HUES6 (cell line): ENCODE results near the gene IMPDH1.

ENCODE experiments used
- H3K27ac ChIP-seq: 2 replicates; pipeline ENCODE4 v1.7.0; 2013; ENCODE audit warnings: low read depth, mild to moderate bottlenecking, low read length, inconsistent platforms
- H3K27me3 ChIP-seq: 2 replicates; pipeline ENCODE4 v1.6.1; 2013; ENCODE audit warnings: low read length; ENCODE audit not compliant: control insufficient read depth, insufficient read depth
- H3K36me3 ChIP-seq: 2 replicates; pipeline ENCODE4 v1.6.1; 2013; ENCODE audit warnings: low read length; ENCODE audit not compliant: control insufficient read depth, insufficient read depth
- H3K4me1 ChIP-seq: 2 replicates; pipeline ENCODE4 v1.6.1; 2013; ENCODE audit warnings: low read length; ENCODE audit not compliant: control insufficient read depth, insufficient read depth
- H3K4me3 ChIP-seq: 2 replicates; pipeline ENCODE4 v1.5.1; 2013; ENCODE audit warnings: low read depth, low read length
- H3K9ac ChIP-seq: one replicate; pipeline ENCODE4 v1.6.1; 2013; ENCODE audit warnings: mild to moderate bottlenecking, low read length
- H3K9me3 ChIP-seq: 2 replicates; pipeline ENCODE4 v1.6.1; 2013; ENCODE audit warnings: low read depth, low read length; ENCODE audit not compliant: control insufficient read depth, insufficient read depth

Gene IMPDH1

DNA sequence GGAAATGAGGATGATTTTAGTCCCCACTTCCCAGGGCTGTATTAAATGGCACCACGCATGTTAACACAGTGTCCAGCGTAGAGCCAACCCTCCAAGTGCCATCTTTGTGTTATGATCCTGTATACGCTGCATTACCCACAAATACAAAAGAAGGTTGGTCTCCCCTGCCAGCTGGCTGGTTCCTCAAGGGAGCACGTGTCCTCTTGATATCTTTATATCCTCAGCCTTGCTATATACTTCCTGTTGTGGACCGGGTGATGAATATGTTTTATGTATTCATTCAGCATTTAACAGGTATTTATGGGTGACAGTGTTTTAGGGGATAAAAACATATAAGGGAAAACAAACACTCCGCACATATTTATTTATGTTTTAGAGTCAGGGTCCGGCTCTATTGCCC, 25.1 kb downstream of the IMPDH1 start:
- Histone ChIP-seq H3K36me3 (no peaks in the 10 kb centered on the region), H3K4me3 (no peak overlapping the region), H3K4me1 (peaks cover 20% of the 10 kb centered on the region), H3K9ac (no peak overlapping the region), H3K9me3 (no peaks in the 10 kb centered on the region), H3K27me3 (peaks cover 18% of the 10 kb centered on the region), H3K27ac (no peak overlapping the region)

GRCh38 chr7:128383776-128384175, 26.0 kb downstream of the IMPDH1 start:
- Histone ChIP-seq H3K36me3 (no peaks in the 10 kb centered on the region), H3K4me1 (peaks cover 18% of the 10 kb centered on the region), H3K27ac (no peak overlapping the region), H3K4me3 (no peak overlapping the region), H3K9ac (no peak overlapping the region), H3K9me3 (no peaks in the 10 kb centered on the region), H3K27me3 (peaks cover 15% of the 10 kb centered on the region)

DNA sequence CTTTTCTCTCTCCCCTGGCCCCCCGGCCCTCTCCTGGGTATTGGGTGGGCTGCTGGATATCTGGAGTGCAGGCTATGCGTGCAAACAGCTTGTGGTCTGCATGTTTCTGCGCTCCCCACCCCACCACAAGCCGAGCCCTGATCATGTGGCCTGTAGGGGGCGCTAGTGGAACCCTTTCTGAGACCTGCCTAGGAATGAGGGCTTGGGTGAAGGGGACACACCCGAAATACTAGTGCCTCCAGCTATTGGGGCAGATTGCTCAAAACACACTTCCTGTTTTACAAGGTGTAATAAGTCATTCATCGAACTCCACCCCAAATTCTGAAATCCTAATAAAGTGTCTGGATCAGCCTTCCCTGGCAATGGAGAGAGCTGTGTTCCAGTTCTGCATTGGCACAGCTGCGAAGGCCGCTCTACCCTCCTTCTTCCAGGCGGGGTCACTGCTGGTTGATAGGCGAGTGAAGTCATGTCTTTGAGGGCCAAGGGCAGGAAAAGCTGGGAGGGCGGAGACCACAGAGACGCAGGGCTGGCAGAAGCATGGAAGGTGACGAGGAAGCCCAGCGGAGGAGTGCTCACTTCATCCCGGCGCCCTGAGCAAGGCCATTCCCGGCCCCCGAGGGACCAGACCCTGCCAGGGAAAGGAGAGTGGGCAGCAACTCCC, 28.5 kb downstream of the IMPDH1 start:
- Histone ChIP-seq H3K4me1 (peaks cover 18% of the 10 kb centered on the region), H3K4me3 (no peak overlapping the region), H3K9me3 (no peaks in the 10 kb centered on the region), H3K9ac (no peak overlapping the region), H3K36me3 (no peaks in the 10 kb centered on the region), H3K27ac (no peak overlapping the region), H3K27me3 (no peaks in the 10 kb centered on the region)

GRCh38 chr7:128380483-128381106, 29.2 kb downstream of the IMPDH1 start:
- H3K4me1 ChIP-seq: peaks cover 18% of the 10 kb centered on the region
- no peaks in the 10 kb centered on the region for H3K36me3 ChIP-seq
- H3K9me3 ChIP-seq: no peaks in the 10 kb centered on the region
- no peak overlapping the region for H3K4me3 ChIP-seq
- H3K27ac ChIP-seq: no peak overlapping the region
- H3K9ac ChIP-seq: no peak overlapping the region
- no peaks in the 10 kb centered on the region for H3K27me3 ChIP-seq

GRCh38 chr7:128379900-128380479, 29.8 kb downstream of the IMPDH1 start:
- Histone ChIP-seq H3K4me3 (no peak overlapping the region), H3K27ac (no peak overlapping the region), H3K9me3 (no peaks in the 10 kb centered on the region), H3K36me3 (no peaks in the 10 kb centered on the region), H3K9ac (no peak overlapping the region), H3K27me3 (no peaks in the 10 kb centered on the region), H3K4me1 (peaks cover 18% of the 10 kb centered on the region)

DNA sequence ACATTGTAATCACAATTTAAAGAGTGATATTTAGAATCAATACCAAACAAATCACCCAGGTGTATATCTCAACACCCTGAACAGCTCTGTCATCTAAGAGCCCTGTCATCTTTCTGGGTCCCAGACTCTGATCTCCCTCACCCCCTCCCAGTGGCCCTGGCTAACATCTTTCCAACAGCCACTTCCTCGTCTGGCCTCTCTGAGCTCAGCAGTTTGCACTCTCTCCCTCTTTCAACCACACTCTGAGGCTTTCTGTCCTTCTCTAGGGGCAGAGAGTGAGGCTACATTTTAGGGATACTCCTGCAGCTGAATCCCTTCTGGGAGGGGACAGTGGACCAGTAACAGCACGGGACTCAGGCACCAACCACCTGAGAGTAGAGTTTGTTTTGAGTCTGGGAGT, 31.1 kb downstream of the IMPDH1 start:
- Histone ChIP-seq H3K27ac (no peak overlapping the region), H3K4me1 (peaks cover 18% of the 10 kb centered on the region)

DNA sequence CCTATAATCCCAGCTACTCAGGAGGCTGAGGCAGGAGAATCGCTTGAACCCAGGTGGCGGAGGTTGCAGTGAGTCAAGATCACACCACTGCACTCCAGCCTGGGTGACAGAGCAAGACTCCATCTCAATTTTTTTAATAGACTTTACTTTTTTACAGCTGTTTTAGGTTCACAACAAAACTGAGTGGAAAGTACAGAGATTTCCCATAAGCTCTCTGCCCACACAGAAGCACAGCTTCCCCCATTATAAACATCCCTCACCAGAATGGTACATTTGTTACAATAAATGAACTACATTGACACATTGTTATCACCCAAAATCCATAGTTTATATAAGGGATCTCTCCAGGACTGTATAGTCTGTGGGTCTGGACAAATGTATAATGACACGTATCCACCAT, 33.7 kb downstream of the IMPDH1 start:
- Histone ChIP-seq H3K4me3 (no peak overlapping the region), H3K27me3 (0 out of 2 replicates have a peak, but pooled peaks cover 4% of the 10 kb centered on the region), H3K4me1 (peaks cover 5% of the 10 kb centered on the region; the same call in 1 of the 2 replicates), H3K36me3 (no peaks in the 10 kb centered on the region), H3K27ac (no peak overlapping the region), H3K9ac (no peak overlapping the region), H3K9me3 (no peaks in the 10 kb centered on the region)

More for the DNA sequence above, 31.1 kb downstream of the IMPDH1 start:
- 0 out of 2 replicates have a peak, but pooled peaks cover 3% of the 10 kb centered on the region for H3K27me3 ChIP-seq
- H3K4me3 ChIP-seq: no peak overlapping the region
- H3K9me3 ChIP-seq: no peaks in the 10 kb centered on the region
- no peaks in the 10 kb centered on the region for H3K36me3 ChIP-seq
- no peak overlapping the region for H3K9ac ChIP-seq

- H3K36me3 ChIP-seq: no peaks in the 10 kb centered on the region
- H3K4me1 ChIP-seq: no peaks in the 10 kb centered on the region
- no peaks in the 10 kb centered on the region for H3K9me3 ChIP-seq
- no peak overlapping the region for H3K9ac ChIP-seq
- H3K27ac ChIP-seq: no peak overlapping the region
- no peak overlapping the region for H3K4me3 ChIP-seq
- 0 out of 2 replicates have a peak, but pooled peaks cover 4% of the 10 kb centered on the region for H3K27me3 ChIP-seq
Observed at GRCh38 chr7:128374041-128374440, 35.7 kb downstream of the IMPDH1 start.

DNA sequence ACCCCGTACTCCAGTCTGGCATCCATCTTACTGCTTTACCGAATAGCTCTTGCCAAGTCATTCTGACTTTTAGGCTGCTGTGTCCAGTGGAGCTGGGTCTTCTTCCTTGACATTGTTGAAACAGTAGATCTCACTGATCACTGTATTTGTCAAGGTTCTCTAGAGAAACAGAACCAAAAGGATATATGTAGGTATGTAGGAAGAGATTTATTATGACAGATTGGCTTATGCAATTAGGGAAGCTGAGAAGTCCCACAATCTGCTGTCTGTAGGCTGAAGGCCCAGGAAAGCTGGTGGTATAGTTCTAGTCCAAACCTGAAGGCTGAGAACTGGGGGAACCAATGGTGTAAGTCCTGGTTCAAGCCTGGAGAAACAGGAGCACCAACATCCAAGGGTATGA, 36.2 kb downstream of the IMPDH1 start:
- Histone ChIP-seq H3K4me3 (no peak overlapping the region), H3K27me3 (0 out of 2 replicates have a peak, but pooled peaks cover 4% of the 10 kb centered on the region), H3K9ac (no peak overlapping the region), H3K36me3 (no peaks in the 10 kb centered on the region), H3K27ac (no peak overlapping the region), H3K9me3 (no peaks in the 10 kb centered on the region), H3K4me1 (no peaks in the 10 kb centered on the region)

DNA sequence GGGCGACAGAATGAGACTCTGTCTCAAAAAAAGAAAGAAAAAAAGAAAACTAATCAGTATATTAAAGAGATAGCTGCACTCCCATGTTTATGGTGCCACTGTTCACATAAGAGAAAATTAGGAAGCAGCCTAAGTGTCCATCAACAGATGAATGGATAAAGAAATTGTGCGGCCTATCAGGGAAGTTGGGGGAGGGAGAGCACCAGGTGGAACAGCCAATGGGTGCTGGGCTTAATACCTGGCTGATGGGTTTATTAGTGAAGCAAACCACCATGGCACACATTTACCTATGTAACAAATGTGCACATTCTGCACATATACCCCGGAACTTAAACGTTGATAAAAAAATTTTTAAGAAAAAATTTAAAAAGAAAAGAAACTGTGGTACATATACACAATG, 39.3 kb downstream of the IMPDH1 start:
- H3K36me3 ChIP-seq: no peaks in the 10 kb centered on the region
- H3K4me1 ChIP-seq: no peaks in the 10 kb centered on the region
- H3K27ac ChIP-seq: no peak overlapping the region
- H3K4me3 ChIP-seq: no peak overlapping the region
- H3K9ac ChIP-seq: no peak overlapping the region
- H3K27me3 ChIP-seq: peaks cover 27% of the 10 kb centered on the region
- no peaks in the 10 kb centered on the region for H3K9me3 ChIP-seq

DNA sequence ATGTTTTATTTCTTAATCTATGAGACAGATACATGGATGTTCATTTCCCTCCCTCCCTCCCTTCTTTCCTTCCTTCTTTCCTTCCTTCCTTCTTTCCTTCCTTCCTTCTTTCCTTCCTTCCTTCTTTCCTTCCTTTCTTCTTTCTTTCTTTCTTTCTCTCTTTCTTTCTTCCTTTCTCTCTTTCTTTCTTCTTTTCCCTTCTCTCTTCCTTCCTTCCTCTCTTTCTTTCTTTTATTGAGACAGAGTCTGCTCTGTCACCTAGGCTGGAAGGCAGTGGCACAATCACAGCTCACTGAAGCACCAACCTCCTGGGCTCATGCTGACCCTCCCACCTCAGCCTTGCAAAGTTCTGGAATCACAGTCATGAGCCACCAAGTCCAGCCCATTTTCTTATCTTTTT, 42.8 kb downstream of the IMPDH1 start:
- Histone ChIP-seq H3K27ac (no peak overlapping the region), H3K9me3 (no peaks in the 10 kb centered on the region), H3K9ac (no peak overlapping the region), H3K36me3 (no peaks in the 10 kb centered on the region), H3K27me3 (peaks cover 57% of the 10 kb centered on the region), H3K4me1 (no peaks in the 10 kb centered on the region), H3K4me3 (no peak overlapping the region)
